WERI-Rb-1 (cell line): ENCODE measurements around the gene RHOT1.
"Not testable (repeated sequence)": the region's sequence is repeated elsewhere in the genome, so short reads cannot be mapped to it uniquely, and the experiment has no call there.

Experiments used
- DNase-seq: peaks from one replicate; pipeline ENCODE4 v3.0.0-alpha.2; 2020
- H3K27ac ChIP-seq: fragments of 250-450 bp; sonication (Bioruptor Pico); 2 replicates; pipeline ENCODE4 v1.5.1; 2020; ENCODE audit warnings: mild to moderate bottlenecking, moderate library complexity
- H3K27me3 ChIP-seq: fragments of 250-450 bp; sonication (Bioruptor Pico); 2 replicates; pipeline ENCODE4 v1.5.1; 2021; ENCODE audit warnings: mild to moderate bottlenecking, low read depth, moderate library complexity; ENCODE audit not compliant: insufficient read depth, severe bottlenecking
- H3K36me3 ChIP-seq: fragments of 250-450 bp; sonication (Bioruptor Pico); 2 replicates; pipeline ENCODE4 v1.5.1; 2020; ENCODE audit warnings: mild to moderate bottlenecking, moderate library complexity
- H3K4me3 ChIP-seq: 2 replicates; pipeline ENCODE4 v1.5.1; 2011; ENCODE audit warnings: low read depth, mild to moderate bottlenecking, control low read depth, low read length
- H3K9me3 ChIP-seq: fragments of 250-450 bp; sonication (Bioruptor Pico); 2 replicates; pipeline ENCODE4 v1.5.1; 2021; ENCODE audit warnings: mild to moderate bottlenecking, moderate library complexity; ENCODE audit not compliant: severe bottlenecking
- CTCF ChIP-seq: IDR thresholded peaks from 2 replicates; pipeline ENCODE4 v1.5.1; 2011; ENCODE audit warnings: low read depth, mild to moderate bottlenecking, control low read depth, inconsistent platforms, low read length

The RHOT1 gene

GRCh38 chr17:32112416-32112815 lies 29.9 kb upstream of the RHOT1 start:
- Histone ChIP-seq H3K9me3 (no peaks in the 10 kb centered on the region), H3K27me3 (no peaks in the 10 kb centered on the region), H3K4me3 (no peak overlapping the region), H3K27ac (no peak overlapping the region), H3K36me3 (no peaks in the 10 kb centered on the region)
- TF ChIP-seq CTCF: no peak
- no peak for DNase-seq

GRCh38 chr17:32114536-32114935 lies 27.8 kb upstream of the RHOT1 start:
- no peak for DNase-seq

GRCh38 chr17:32115546-32115945 lies 26.8 kb upstream of the RHOT1 start:
- H3K27ac ChIP-seq, H3K9me3 ChIP-seq, DNase-seq, H3K4me3 ChIP-seq, H3K36me3 ChIP-seq, H3K27me3 ChIP-seq: not testable (repeated sequence)

More at GRCh38 chr17:32114536-32114935, 27.8 kb upstream of the RHOT1 start:
- Histone ChIP-seq H3K9me3 (no peaks in the 10 kb centered on the region), H3K27ac (no peak overlapping the region), H3K36me3 (no peaks in the 10 kb centered on the region), H3K4me3 (no peak overlapping the region), H3K27me3 (no peaks in the 10 kb centered on the region)
- no peak for TF ChIP-seq CTCF

GRCh38 chr17:32116937-32117336 lies 25.4 kb upstream of the RHOT1 start:
- no peaks in the 10 kb centered on the region for H3K36me3 ChIP-seq
- H3K27me3 ChIP-seq: no peaks in the 10 kb centered on the region
- TF ChIP-seq CTCF: no peak
- no peak overlapping the region for H3K27ac ChIP-seq
- no peaks in the 10 kb centered on the region for H3K9me3 ChIP-seq
- DNase-seq: no peak
- H3K4me3 ChIP-seq: no peak overlapping the region

- Histone ChIP-seq H3K36me3 (no peaks in the 10 kb centered on the region), H3K27ac (no peak overlapping the region), H3K4me3 (no peak overlapping the region), H3K9me3 (no peaks in the 10 kb centered on the region), H3K27me3 (no peaks in the 10 kb centered on the region)
- TF ChIP-seq CTCF: no peak; the same call in 1 of the 2 replicates
- no peak for DNase-seq
Observed at GRCh38 chr17:32117399-32117798, 24.9 kb upstream of the RHOT1 start.

GRCh38 chr17:32118088-32118487 lies 24.2 kb upstream of the RHOT1 start:
- H3K36me3 ChIP-seq, DNase-seq, H3K27me3 ChIP-seq, H3K27ac ChIP-seq, H3K9me3 ChIP-seq, H3K4me3 ChIP-seq: not testable (repeated sequence)

GRCh38 chr17:32118835-32119234 lies 23.5 kb upstream of the RHOT1 start:
- Histone ChIP-seq H3K9me3 (no peaks in the 10 kb centered on the region), H3K36me3 (no peaks in the 10 kb centered on the region), H3K27me3 (no peaks in the 10 kb centered on the region), H3K27ac (no peak overlapping the region), H3K4me3 (no peak overlapping the region)
- TF ChIP-seq CTCF: no peak
- DNase-seq: no peak
